Measurements from ENCODE around the gene SH2D1B. TPM values are rescaled to one million over a fixed set of nuclear protein-coding genes. Genes with fewer than 3 reads are reported as not detected.
A peak's percentile ranks its signal among the peaks of the same experiment; 100 is the strongest.

SH2D1B gene
- total RNA-seq, 1 donor from 2014 or later, result 0.12 TPM

DNA sequence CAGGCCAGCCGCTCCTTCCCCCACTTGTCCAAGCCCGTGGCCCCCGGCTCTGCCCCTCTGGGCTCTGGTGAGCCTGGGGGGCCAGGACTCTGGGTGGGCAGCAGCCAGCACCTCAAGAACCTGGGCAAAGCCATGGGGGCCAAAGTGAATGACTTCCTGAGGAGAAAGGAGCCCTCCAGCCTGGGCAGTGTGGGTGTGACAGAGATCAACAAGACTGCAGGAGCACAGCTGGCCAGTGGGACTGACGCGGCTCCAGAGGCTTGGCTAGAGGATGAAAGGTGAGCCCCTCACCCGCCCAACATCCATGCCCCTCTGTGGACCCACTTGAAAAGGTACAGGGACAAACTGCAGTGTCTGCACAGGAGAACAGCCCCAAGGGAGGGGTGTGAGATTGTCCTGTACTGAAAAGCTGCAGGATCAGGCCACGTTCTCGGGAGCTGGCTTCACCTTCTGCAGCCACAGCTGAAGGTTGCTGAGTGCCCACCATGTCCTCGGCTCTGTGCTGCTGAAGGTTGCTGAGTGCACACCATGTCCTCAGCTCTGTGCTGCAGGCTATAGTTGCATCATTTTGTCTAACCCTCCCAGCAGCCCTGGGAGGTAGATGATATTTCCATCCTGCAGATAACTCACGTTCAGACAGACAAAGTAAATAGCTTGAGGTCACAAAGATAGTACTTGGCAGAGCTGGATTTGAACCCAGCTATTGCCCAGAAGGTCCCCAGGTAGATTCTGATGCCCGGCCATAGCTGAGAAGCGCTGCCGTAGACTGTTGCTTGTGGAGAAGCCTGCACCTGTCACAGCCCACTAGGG, 29.8 kb downstream of the SH2D1B start:
- no peak for DNase-seq (ENCODE audit: low spot score)

DNA sequence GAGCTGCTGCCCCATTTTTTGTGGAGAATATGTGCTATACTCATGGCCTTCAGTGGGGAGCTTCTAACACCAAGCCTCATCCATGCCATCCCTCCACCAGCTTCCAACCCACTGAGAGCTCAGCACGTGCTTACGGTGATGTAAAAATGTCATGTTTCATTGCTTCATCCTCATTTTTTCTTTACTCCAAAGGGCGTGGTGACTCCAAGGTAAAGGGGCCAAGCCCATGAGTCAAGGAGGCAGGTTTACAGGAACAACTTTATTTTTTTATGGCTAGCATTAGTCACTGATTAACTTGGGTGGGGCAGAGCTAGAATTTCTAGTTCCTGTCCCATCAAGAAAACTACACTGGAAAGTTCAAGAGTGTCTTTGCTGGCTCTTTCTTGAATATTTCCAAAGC, 30.6 kb downstream of the SH2D1B start, which contains the start of gene C1orf226:
Gene C1orf226 (plus strand): TSS at position 346 of the 400 bp plus-strand sequence. CDS start 174 bp downstream, outside the sequence.
- DNase-seq (ENCODE audit: low spot score), result peak; percentile 51

GRCh38 chr1:162380061-162380846, 31.7 kb downstream of the SH2D1B start:
- no peak for DNase-seq (ENCODE audit: low spot score)

GRCh38 chr1:162376691-162377090, 35.2 kb downstream of the SH2D1B start, which contains the start of gene SPATA46:
TSS of gene SPATA46 (minus strand) at chr1:162376854. CDS start at chr1:162376790, 64 bp downstream.
- no peak for DNase-seq (ENCODE audit: low spot score)

GRCh38 chr1:162375463-162375862, 36.5 kb downstream of the SH2D1B start:
- DNase-seq (ENCODE audit: low spot score), result no peak

- no peak for DNase-seq (ENCODE audit: low spot score)
These were observed 37.5 kb downstream of the SH2D1B start for GRCh38 chr1:162374406-162374805.

GRCh38 chr1:162373541-162374260, 38.2 kb downstream of the SH2D1B start:
- DNase-seq (ENCODE audit: low spot score), result no peak

- DNase-seq (ENCODE audit: low spot score), result no peak
These were observed 38.9 kb downstream of the SH2D1B start for GRCh38 chr1:162373072-162373427.

DNA sequence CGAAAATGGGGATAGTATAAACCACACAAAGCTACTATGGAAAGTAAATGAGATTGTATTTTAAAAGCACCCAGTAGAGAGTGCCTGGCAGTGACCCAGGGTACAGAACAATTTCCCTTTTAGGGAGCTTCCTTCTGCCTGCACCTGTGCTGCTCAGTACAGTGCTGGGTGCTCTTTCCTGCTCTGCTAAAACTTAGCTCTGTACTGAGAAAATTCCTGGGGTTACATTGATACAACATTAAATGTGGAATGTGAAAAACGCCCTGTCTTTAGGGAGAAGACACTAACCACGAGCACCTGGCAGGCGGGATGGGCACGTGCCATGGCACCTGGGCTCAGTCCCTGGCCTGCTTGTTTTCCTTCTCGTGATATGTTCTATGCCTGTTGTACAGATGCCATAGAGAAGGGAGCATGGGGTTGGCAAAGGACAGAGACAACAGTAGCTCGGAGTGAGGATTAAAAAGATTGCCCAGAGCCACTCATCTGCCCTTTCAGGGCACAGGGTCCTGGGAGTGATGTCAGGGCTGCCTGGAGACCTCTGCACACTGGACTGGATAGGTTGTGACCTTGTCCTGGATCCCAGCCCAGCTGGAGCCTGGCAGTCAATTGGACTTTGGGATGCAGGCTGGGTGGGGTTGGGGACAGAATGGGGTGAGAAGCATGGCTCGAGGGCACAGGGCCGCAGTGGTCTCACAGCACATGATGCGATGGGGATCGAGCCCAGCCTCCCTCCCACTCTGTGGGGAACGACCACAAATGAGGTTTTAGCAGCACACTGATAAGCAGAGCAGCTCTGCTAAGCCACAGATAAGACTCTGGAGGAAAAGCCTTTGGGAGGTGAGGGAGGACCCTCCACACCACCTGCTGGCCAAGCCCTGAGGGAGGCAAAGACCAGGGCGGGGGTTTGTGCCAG, 39.5 kb downstream of the SH2D1B start:
- peak; percentile 14 for DNase-seq (ENCODE audit: low spot score)

- DNase-seq (ENCODE audit: low spot score), result no peak
These were observed 40.3 kb downstream of the SH2D1B start for GRCh38 chr1:162371611-162372010.

DNA sequence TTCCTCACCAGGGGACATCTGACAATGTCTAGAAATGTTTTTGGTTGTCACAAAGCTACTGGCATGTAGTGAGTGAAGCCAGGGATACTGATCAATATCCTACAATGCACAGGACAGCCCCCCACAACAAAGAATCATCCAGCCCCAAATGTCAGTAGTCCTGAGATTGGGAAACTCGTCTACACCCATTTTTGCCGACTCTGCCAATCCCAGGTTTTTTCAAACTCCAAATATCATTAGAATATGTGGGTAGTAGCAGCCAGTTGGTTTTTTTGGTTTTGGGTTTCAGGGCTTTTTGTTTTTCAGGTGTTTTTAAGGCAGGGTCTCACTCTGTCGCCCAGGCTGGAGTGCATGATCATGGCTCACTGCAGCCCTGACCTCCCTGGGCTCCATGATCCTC, 41.2 kb downstream of the SH2D1B start:
- DNase-seq (ENCODE audit: low spot score), result no peak

DNA sequence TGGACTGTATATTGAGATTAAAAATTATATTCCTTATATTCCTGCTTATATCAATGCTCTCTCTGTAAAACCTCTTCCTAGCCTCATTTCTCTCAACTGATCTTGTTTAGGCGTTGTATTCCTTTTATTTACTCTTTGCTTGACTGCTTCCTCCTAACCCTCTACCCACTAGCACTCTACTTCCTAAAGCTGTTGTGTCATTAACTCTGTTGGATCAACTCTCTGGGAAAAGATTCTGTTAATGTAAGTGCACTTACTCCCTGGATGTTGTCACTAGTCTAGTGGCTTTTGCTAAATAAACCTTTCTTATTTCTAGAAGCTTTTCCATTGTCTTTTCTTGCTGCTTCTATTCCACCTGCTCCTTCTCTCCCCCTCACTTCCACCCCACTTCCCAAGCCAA, 41.8 kb downstream of the SH2D1B start:
- no peak for DNase-seq (ENCODE audit: low spot score)

GRCh38 chr1:162369571-162369970, 42.4 kb downstream of the SH2D1B start:
- no peak for DNase-seq (ENCODE audit: low spot score)

DNA sequence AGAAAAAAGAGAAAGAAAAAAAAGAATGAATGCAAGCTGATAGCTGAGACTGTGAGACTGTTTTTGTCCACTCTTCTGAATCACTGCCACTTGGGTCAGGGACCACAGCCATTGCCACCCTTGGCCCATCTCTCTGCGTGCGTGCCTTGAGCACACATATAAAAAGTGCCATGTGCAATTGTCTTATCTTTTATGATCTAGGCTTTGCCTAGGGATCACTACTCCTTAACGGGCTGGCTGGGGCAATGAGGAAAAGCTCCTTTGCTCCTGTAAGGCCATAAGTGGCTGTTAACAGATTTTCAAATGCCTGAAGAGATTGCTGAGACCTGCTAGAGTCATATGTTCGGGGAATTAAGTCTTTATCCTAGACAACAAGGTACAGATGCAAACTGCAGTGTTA, 43.5 kb downstream of the SH2D1B start:
- no peak for DNase-seq (ENCODE audit: low spot score)

DNA sequence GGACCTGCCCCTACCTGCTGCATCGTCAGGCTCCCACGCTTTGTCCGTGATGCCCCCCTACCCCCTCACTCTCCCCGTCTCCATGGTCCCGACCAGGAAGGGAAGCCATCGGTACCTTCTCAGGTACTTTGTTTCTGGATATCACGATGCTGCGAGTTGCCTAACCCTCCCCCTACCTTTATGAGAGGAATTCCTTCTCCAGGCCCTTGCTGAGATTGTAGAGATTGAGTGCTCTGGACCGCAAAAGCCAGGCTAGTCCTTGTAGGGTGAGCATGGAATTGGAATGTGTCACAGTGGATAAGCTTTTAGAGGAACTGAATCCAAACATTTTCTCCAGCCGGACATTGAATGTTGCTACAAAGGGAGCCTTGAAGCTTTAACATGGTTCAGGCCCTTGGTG, 44.2 kb downstream of the SH2D1B start:
- no peak for DNase-seq (ENCODE audit: low spot score)

- no peak for DNase-seq (ENCODE audit: low spot score)
These were observed 44.9 kb downstream of the SH2D1B start for GRCh38 chr1:162367073-162367472.

DNA sequence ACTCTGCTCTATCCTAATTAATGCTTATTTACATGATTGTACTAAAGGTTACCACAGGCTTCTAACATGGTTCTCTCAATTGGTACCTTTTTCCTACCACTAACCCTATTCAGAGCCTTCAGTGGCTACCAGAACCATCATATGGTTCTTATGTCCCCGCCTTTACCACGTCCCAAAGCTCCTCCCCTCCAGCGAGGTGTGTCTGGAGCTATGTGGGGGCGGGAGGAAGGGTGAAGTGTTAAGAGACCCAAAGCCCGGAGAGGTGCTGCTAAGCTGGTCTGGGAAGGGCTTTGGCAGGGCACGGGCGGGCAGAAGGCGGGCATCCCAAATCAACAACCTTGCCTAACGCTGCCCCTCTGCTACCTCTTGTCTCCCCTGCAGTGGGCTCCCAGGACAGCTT, 45.3 kb downstream of the SH2D1B start:
- no peak for DNase-seq (ENCODE audit: low spot score)

- no peak for DNase-seq (ENCODE audit: low spot score)
These were observed 45.8 kb downstream of the SH2D1B start for GRCh38 chr1:162366149-162366548.

DNA sequence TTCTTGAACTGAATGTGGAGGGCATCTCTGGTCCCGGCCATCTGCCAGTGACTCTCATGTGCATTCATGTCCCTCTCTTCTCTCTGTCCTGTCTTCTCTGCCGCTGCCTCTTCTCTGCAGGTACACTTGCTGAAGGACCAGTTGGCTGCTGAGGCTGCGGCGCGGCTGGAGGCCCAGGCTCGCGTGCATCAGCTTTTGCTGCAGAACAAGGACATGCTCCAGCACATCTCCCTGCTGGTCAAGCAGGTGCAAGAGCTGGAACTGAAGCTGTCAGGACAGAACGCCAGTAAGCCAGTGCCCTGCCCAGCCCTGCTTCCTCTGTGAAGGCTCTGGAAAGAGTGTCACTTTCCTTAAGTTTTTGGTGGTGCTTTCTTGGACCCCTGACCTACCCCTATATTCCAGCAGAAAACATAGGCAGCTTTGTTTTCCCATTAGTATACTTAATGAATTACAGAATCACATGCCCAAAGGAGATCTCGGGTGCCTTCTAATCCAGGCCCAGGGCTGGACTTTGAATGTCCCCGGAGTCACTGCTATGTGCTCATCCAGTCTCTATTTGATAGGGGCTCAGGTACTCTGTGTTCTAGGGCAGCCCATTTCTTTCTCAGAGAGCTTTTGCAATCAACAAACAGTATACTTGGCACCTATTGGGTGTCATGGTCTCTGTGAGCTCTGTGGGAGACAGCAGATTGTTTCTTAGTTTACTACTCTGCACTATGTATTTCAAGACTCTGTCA, 46.5 kb downstream of the SH2D1B start:
- DNase-seq (ENCODE audit: low spot score), result no peak

GRCh38 chr1:162364498-162364897, 47.4 kb downstream of the SH2D1B start:
- no peak for DNase-seq (ENCODE audit: low spot score)

All from mucosa of gallbladder (tissue), 1 donor.